ENCODE data around the gene ZG16B.

Gene ZG16B

DNA sequence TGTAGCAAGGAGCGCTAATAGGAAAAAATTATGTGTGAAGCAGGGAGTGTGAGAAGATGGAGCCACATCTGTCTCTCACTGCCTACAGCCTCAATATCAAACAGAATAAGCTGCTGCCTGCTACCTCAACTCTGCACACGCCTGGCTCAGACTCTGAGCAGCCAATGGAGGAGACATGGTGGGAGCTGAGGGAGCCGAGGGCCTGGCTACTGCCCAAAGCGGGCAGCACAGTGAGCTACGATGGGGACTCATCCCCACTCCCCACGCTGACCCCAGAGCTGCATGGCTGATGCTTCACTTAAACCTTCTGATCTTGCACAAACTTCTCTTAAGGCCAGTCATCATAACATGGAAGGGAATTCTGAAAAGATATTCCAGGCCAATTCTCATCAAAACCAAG is 41.8 kb downstream of the ZG16B start:
- no peak overlapping the region for H3K4me3 ChIP-seq (ENCODE audit: low read depth, low read length)
- POLR2A ChIA-PET: interaction anchor here (1.7 to 2.2 kb wide), 2 partner anchors 11 to 33 kb away, joined by 6 to 12 read pairs; partner anchors contain the start of gene FLYWCH2
- CTCF ChIA-PET: interaction anchor here (0.6 to 4.4 kb wide), 10 partner anchors 13 to 91 kb away, joined by 3 to 31 read pairs (median 6); no protein-coding TSS in a partner anchor

DNA sequence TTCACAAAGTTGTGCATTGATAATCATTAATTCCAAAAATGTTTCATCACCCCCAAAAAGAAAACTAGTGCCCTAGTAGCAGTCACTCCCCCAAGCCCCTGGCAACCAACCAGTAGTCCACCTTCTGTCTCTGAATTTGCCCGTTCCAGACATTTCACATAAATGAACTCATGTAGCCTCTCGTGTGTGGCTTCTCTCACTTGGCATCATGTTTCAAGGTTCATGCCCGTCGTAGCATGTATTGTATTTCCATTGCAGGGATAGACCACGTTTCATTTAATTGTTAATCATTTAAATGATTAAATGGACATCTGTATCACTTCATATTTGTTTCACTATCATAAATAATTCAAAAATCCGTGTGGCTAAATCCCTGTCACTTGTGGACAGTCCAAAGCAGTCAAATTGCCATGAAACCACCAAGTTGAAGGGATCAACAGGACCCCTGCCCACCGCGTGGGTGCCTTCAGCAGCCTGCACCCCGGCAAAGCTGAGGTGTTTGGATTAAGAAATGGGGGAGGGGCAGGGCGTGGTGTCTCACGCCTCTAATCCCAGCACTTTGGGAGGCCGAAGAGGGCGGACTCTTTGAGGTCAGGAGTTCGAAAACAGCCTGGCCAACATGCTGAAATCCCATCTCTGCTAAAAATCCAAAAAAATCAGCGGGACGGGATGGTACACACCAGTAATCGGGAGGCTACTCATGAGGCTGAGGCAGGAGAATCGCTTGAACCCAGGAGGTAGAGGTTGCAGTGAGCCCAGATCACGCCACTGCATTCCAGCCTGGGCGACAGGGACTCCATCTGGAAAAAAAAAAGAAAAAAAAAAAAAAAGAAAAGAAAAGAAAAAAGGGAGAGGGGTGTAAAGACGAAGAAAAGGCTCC is 44.2 kb downstream of the ZG16B start:
- no peak overlapping the region for H3K4me3 ChIP-seq (ENCODE audit: low read depth, low read length)
- H3K36me3 ChIP-seq (ENCODE audit: control insufficient read depth in 2 of 2, insufficient read depth in 1 of 2, low read length in 2 of 2): no peaks in the 10 kb centered on the region
- TF ChIP-seq ZSCAN23 (tag by site-specific recombination; IDR thresholded peaks at IDR 0.05): no peak
- no peak for TF ChIP-seq ZFP3 (tag by site-specific recombination; IDR thresholded peaks at IDR 0.05; ENCODE audit: low read depth)
- TF ChIP-seq, protein P1, sequence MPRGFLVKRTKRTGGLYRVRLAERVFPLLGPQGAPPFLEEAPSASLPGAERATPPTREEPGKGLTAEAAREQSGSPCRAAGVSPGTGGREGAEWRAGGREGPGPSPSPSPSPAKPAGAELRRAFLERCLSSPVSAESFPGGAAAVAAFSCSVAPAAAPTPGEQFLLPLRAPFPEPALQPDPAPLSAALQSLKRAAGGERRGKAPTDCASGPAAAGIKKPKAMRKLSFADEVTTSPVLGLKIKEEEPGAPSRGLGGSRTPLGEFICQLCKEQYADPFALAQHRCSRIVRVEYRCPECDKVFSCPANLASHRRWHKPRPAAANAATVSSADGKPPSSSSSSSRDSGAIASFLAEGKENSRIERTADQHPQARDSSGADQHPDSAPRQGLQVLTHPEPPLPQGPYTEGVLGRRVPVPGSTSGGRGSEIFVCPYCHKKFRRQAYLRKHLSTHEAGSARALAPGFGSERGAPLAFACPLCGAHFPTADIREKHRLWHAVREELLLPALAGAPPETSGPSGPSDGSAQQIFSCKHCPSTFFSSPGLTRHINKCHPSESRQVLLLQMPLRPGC (tag by site-specific recombination; IDR thresholded peaks at IDR 0.05): no peak
- no peak for TF ChIP-seq BCL11B (tag by site-specific recombination; IDR thresholded peaks at IDR 0.05; ENCODE audit: low read depth)
- no peak for TF ChIP-seq ZNF10 (tag by site-specific recombination; IDR thresholded peaks at IDR 0.05)
- TF ChIP-seq ZFHX2 (tag by site-specific recombination; conservative IDR thresholded peaks at IDR 0.05): 0 out of 2 replicates have a peak, but pooled peaks have one; percentile 7
- no peak for TF ChIP-seq ZNF121 (tag by site-specific recombination; IDR thresholded peaks at IDR 0.05)
- TF ChIP-seq GFI1B (tag by site-specific recombination; IDR thresholded peaks at IDR 0.05): peak; percentile 14; the same call in 1 of the 2 replicates
- TF ChIP-seq ZNF335 (tag by site-specific recombination; conservative IDR thresholded peaks at IDR 0.05): peak; percentile 71
- peak; percentile 95 for TF ChIP-seq PRDM1 (tag by site-specific recombination; IDR thresholded peaks at IDR 0.05)
- POLR2A ChIA-PET: interaction anchor here (0.7 to 1.1 kb wide), 2 partner anchors 18 to 31 kb away, joined by 4 read pairs; no protein-coding TSS in a partner anchor
- H3K27ac ChIP-seq (ENCODE audit: extremely low read depth, low read depth, low read length): no peak overlapping the region
- CTCF ChIA-PET: interaction anchor here (0.5 to 4.4 kb wide), 10 partner anchors 11 to 53 kb away, joined by 3 to 31 read pairs (median 3); no protein-coding TSS in a partner anchor
- H3K9me3 ChIP-seq (ENCODE audit: control insufficient read depth, insufficient read depth, low read depth, low read length): no peaks in the 10 kb centered on the region
- no peaks in the 10 kb centered on the region; the same call in 1 of the 2 replicates for H3K4me1 ChIP-seq (ENCODE audit: control insufficient read depth, insufficient read depth, low read length)

More for the DNA sequence above, 41.8 kb downstream of the ZG16B start:
- Histone ChIP-seq H3K36me3 (ENCODE audit: control insufficient read depth in 2 of 2, insufficient read depth in 1 of 2, low read length in 2 of 2) (no peaks in the 10 kb centered on the region), H3K4me1 (ENCODE audit: control insufficient read depth, insufficient read depth, low read length) (no peaks in the 10 kb centered on the region; the same call in 1 of the 2 replicates), H3K9me3 (ENCODE audit: control insufficient read depth, insufficient read depth, low read depth, low read length) (no peaks in the 10 kb centered on the region), H3K27ac (ENCODE audit: extremely low read depth, low read depth, low read length) (no peak overlapping the region)
- TF ChIP-seq ZNF76 (tag by site-specific recombination; IDR thresholded peaks at IDR 0.05; ENCODE audit: borderline replicate concordance, low read depth): no peak
- TF ChIP-seq ZNF202 (tag by site-specific recombination; IDR thresholded peaks at IDR 0.05; ENCODE audit: borderline replicate concordance): no peak
- TF ChIP-seq ZNF433 (tag by site-specific recombination; IDR thresholded peaks at IDR 0.05; ENCODE audit: low read depth): no peak
- TF ChIP-seq ZNF2 (tag by site-specific recombination; IDR thresholded peaks at IDR 0.05): no peak
- TF ChIP-seq, protein P2, sequence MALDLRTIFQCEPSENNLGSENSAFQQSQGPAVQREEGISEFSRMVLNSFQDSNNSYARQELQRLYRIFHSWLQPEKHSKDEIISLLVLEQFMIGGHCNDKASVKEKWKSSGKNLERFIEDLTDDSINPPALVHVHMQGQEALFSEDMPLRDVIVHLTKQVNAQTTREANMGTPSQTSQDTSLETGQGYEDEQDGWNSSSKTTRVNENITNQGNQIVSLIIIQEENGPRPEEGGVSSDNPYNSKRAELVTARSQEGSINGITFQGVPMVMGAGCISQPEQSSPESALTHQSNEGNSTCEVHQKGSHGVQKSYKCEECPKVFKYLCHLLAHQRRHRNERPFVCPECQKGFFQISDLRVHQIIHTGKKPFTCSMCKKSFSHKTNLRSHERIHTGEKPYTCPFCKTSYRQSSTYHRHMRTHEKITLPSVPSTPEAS (tag by site-specific recombination; IDR thresholded peaks at IDR 0.05): no peak
- TF ChIP-seq, protein P3, sequence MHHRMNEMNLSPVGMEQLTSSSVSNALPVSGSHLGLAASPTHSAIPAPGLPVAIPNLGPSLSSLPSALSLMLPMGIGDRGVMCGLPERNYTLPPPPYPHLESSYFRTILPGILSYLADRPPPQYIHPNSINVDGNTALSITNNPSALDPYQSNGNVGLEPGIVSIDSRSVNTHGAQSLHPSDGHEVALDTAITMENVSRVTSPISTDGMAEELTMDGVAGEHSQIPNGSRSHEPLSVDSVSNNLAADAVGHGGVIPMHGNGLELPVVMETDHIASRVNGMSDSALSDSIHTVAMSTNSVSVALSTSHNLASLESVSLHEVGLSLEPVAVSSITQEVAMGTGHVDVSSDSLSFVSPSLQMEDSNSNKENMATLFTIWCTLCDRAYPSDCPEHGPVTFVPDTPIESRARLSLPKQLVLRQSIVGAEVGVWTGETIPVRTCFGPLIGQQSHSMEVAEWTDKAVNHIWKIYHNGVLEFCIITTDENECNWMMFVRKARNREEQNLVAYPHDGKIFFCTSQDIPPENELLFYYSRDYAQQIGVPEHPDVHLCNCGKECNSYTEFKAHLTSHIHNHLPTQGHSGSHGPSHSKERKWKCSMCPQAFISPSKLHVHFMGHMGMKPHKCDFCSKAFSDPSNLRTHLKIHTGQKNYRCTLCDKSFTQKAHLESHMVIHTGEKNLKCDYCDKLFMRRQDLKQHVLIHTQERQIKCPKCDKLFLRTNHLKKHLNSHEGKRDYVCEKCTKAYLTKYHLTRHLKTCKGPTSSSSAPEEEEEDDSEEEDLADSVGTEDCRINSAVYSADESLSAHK (tag by site-specific recombination; IDR thresholded peaks at IDR 0.05): no peak
- TF ChIP-seq, protein P4, sequence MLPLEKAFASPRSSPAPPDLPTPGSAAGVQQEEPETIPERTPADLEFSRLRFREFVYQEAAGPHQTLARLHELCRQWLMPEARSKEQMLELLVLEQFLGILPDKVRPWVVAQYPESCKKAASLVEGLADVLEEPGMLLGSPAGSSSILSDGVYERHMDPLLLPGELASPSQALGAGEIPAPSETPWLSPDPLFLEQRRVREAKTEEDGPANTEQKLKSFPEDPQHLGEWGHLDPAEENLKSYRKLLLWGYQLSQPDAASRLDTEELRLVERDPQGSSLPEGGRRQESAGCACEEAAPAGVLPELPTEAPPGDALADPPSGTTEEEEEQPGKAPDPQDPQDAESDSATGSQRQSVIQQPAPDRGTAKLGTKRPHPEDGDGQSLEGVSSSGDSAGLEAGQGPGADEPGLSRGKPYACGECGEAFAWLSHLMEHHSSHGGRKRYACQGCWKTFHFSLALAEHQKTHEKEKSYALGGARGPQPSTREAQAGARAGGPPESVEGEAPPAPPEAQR (tag by site-specific recombination; IDR thresholded peaks at IDR 0.05): no peak
- no peak for TF ChIP-seq ZNF623 (tag by site-specific recombination; IDR thresholded peaks at IDR 0.05)
- TF ChIP-seq ZNF670 (tag by site-specific recombination; IDR thresholded peaks at IDR 0.05; ENCODE audit: low read depth): no peak
- TF ChIP-seq, protein P5, sequence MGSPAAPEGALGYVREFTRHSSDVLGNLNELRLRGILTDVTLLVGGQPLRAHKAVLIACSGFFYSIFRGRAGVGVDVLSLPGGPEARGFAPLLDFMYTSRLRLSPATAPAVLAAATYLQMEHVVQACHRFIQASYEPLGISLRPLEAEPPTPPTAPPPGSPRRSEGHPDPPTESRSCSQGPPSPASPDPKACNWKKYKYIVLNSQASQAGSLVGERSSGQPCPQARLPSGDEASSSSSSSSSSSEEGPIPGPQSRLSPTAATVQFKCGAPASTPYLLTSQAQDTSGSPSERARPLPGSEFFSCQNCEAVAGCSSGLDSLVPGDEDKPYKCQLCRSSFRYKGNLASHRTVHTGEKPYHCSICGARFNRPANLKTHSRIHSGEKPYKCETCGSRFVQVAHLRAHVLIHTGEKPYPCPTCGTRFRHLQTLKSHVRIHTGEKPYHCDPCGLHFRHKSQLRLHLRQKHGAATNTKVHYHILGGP (tag by site-specific recombination; IDR thresholded peaks at IDR 0.05): no peak
- TF ChIP-seq ZSCAN23 (tag by site-specific recombination; IDR thresholded peaks at IDR 0.05): no peak
- no peak for TF ChIP-seq SP7 (tag by site-specific recombination; IDR thresholded peaks at IDR 0.05)
- no peak for TF ChIP-seq ZNF366 (tag by site-specific recombination; conservative IDR thresholded peaks at IDR 0.05)
